MV-4-11 (cell line): ENCODE data around the gene GFRA4.

Experiments
- DNase-seq: peaks from one replicate; lab custom pipeline; 2025; lab: John Stamatoyannopoulos, UW

GFRA4 gene

DNA sequence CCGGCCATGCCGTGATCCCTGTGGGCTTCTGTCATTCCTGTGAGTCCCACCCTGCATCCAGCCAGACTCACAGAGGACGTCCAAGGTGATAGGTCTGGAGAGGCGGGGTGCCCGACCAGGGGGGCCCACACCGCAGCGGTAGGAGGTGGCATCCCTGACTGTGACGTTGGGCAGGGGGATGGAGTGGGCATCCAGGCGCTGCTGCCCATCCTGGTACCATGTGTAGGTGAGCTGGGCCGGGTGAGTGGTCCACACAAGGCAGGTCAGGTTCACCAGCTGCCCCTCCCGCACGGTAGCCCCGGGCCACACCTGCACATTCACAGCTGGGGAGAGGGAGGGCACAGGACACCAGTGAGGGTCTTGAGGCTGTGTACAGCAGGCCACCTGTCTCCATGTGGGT is 30.2 kb upstream of the GFRA4 start:
- no peak for DNase-seq

DNA sequence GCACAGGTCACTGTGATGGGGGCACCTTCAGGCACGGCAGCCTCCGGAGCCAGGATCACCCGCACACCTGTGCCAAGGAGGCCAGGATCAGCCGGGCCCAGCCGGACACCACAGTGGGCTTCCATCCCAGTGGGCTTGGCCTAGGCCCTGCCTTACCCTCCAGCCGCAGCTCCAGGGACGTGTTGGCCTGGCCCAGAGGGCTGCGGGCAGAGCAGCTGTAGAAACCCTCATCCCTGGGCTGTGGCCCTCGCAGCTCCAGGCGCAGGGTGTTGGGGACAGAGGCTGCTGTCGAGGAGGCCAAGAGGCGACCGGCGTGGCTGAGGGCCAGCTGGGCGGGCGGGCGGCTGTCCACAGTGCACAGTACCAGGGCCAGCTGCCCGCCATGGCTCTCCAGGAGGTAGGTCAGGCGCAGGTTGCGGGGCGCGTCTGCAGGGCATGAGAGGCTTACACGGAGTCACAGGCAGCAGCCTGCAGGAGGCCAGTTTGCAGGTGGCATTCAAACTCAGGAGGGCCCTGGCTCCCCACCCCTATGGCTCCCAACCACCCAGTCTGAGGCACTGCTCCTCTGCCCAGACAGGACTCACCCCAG is 29.6 kb upstream of the GFRA4 start:
- no peak for DNase-seq

DNA sequence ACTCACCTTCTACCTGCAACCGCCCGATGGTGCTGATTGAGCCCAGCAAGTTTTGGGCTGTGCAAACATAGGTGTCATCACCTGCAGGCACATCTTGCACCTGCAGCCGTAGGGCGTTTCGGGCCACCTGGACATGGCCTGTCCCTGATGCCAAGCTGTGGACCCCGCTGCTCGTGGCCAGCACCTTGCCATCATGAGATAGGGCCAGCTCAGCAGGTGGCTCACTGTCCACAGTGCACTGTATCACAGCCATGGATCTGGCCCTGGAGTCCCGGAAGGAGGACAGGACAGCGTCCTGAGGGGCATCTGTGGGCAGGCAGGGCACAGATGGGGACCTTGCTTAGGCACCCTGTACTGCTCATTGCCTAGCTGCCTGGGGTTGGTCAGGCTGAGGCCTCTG is 28.7 kb upstream of the GFRA4 start:
- no peak for DNase-seq

DNA sequence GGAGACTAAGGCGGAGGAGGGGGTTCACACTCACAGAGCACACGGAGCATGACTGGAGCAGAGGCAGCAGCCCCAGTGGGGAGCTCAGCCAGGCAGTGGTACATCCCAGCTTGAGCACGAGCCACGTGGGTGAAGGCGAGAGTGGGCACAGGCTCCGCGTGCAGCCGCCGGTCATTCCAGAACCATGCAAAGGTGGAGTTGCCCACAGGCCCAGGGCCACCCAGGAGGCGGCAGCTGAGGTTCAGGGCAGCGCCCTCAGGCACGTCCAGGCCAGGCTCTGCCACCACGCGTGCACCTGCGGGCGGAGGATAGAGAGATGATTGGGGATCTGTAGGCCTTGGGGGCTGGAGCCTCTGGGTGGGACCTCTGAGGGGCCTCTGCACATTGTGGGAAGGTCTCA is 28.1 kb upstream of the GFRA4 start:
- no peak for DNase-seq

DNA sequence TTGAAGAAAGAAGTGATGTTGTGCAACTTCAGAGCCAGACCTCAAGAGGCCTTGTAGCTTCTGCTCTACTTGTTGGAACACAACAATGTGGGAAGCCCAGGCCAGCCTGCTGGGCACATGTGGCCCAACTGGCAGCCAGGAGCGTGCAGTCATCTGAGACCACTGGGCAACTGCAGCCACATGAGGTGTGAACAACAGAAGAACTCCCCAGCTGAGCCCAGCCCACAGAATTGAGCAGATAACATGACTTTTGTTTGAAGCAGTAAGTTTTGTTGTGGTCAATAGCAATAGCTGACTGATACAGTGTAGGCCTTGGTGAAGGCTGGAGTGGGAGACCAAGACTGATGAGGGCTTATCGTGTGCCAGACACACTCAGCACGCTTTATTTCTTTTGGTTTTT is 27.2 kb upstream of the GFRA4 start:
- DNase-seq = peak; percentile 3

DNA sequence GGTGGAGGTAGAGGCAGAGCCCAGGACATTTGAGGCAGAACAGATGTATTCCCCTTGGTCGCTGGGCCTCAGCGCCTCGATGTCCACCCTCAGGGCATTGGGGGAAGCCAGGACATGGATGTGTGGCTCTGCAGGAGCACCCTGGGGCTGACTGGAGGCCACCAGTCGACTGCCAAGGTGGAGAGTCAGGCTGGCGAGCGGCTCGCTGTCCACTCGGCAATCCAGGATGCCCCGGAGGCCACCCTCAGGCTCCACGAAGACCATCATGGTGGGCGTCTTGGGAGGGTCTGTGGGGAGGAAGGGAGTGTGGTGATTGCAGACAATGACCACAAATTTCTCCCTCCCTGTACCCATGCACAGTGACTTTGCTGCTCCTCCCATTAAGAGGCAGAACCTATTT is 26.8 kb upstream of the GFRA4 start:
- DNase-seq = no peak

DNA sequence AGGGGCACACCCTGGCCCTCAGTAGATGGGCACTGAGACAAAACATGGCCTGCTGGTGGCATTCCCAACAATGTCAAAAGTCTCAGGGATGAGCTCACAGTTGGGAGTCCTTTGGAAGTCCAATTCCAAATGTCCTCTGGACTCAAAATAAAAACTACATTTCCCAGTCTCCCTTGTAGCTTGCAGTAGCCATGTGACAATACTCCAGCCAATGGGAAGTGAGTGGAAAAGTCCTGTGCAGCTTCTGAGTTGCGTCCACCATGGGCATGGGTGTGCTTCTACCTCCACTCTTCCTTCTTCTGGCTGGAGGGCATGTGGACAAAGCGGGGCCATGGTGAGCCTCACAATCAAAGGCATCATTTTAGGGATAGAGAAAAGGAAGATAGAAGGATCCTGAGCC is 24.5 kb upstream of the GFRA4 start:
- DNase-seq = peak; percentile 3

DNA sequence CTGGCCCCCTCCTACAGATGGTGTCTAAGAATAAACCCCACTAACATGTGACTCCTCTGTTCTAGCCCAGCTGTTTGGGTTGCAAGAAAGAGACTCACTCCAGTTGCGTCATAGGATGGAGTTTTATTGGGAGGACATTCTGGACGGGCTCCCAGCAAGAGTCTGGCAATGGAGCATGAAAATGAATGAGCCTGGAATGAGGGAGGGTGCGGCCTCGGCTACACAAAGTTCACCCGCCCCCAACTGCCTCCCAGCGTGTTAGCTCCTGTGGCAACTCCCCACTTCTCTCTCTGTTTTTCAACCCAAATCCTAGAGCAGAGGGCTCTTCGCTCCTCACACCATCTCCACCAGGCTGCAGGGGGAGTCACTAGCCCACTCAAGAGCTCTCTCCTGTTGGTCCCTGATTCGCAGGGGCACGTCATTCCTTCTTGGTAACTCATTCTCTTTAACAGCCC is 23.7 kb upstream of the GFRA4 start:
- peak; percentile 35 for DNase-seq

DNA sequence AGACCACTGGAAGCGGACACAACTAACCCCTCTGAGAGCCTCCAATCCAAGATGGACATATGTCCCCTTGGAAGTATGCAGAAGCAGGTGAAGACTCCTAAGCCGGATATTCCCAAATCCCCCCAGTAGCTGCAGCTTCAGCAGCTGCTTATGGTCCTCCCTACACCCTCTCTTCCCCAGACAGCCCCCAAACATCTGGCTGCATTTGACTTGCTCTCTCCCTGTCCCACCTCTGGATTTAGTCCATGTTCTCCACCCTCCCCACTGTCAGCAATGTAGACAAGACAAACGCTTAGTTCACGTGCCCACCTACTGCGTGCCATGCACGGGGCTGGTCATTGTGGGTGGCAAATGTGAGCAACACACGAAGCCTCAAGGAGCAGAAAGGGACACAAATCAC is 23.2 kb upstream of the GFRA4 start:
- DNase-seq = no peak

DNA sequence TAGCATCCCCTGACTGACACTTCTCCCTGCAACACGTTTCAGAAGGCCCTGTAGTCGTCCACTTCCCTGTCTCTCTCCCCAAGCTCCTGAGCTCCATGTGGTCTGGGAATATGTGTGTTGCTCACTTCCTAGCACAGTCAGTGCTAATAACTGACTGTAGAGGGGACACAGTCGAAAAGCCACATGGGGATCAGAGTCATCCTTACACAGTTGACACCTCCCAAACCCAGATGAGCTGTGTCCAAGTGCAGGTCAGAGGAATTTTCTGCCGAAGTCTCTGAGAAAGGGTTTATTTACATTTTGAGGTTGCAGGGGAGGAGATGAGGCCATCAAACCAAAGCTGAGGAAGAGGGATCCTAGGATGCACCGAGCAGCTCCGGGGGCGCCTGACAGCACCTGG is 22.1 kb upstream of the GFRA4 start:
- no peak for DNase-seq

DNA sequence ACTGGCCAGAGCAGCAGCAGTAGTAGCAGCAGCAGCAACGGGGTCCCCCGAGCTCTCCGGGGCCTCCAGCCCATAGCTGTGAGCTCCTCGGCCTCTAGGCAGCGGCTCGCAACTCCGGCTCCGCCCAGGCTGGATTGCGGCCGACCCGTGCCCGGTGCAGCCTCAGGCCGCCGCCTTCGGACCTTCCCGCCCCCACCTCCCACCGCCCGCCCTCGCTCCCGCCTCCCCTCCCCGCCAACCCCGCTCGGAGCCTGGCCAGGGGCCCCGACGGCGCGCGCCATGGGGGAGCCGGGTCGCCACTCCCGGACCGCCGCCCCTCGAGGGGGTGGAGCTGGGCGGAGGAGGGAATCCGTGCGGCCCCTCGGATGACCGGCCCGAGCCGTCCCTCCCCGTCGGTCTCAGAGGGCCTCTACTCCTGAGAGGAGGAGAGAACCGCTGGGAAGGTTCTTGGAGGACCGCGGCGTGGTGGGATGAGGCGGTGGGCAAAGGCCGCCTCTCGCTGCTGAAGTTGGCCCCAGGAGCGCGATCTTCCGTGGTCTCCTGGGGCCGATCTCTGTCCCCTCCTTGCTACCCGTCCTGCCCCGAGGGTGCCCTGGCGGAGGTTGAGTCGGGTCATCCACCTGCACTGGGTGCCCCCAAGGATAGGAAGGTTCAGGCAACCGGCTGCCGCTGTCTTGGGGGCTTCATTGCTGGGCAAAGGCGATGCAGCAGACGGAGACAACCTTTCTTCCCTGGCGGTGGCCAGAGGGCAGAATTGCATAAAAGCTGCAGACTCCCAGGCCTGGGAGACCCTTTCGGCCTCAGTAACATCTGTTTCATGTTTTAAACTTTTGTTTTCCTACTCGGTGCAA is 19.0 kb upstream of the GFRA4 start, which contains the start of gene ADAM33:
Gene ADAM33, minus strand, starts transcription at position 80 of the 851 bp plus-strand sequence. Its CDS starts 6 bp downstream, at position 74.
- DNase-seq = no peak

DNA sequence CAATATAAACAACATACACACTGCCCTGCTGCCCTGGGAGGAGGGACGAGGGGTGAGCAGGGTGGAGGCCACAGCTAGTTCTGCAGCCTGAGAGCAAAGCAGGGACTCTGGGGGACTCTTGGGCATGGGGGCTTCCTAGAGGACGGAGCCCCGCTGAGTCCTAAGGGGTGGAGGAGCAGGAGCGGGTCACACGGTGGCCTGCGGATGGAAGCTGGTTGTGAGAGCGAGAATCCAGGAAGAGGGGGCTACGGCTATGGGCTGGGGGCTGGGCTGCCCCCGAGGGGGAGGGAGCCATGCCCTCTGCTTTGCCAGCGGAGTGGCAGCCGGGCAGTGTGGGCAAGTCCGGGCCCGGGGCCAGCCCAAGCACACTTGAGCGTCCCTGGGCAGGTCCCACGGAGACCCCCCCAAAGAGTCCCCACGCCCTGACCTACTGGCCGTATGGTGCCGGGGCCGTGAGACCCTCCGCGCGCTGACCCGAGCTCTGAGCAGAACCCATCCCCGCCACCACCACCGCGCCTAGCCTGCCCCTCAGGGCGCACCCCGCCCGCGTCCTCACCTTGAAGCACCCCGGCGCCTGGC is 18.2 kb upstream of the GFRA4 start:
- no peak for DNase-seq

DNA sequence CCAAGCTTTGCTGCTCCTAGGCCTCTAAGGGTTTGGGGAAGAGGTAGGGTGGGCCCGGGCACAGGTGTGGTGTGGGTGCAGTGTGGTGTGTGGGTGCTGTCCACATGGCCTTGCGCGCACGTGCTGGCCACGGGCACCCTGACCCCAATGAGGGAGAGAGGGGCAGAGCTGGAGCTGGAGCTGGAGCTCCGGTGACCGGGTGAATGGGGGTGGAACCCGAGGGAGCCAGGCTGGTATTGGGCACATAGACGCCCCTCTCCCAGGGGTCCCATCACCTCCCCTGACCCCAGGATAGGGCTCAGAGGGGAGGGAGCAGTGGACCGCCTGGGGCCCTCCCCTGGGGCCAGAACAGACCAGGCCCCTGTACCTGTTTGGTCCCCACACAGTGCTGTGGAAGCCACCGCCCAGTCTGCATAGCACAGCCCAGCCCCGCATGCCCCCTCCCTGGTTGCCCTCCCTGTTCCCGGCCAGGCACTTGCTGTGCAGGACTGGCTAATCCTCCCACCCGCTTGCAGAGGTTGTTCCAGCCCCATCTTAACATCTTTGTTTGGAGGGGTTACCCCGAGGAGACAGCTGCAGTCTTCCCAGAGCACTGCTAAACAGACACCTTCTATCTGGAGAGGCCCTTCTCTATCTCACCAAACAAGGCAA is 17.6 kb upstream of the GFRA4 start:
- no peak for DNase-seq

DNA sequence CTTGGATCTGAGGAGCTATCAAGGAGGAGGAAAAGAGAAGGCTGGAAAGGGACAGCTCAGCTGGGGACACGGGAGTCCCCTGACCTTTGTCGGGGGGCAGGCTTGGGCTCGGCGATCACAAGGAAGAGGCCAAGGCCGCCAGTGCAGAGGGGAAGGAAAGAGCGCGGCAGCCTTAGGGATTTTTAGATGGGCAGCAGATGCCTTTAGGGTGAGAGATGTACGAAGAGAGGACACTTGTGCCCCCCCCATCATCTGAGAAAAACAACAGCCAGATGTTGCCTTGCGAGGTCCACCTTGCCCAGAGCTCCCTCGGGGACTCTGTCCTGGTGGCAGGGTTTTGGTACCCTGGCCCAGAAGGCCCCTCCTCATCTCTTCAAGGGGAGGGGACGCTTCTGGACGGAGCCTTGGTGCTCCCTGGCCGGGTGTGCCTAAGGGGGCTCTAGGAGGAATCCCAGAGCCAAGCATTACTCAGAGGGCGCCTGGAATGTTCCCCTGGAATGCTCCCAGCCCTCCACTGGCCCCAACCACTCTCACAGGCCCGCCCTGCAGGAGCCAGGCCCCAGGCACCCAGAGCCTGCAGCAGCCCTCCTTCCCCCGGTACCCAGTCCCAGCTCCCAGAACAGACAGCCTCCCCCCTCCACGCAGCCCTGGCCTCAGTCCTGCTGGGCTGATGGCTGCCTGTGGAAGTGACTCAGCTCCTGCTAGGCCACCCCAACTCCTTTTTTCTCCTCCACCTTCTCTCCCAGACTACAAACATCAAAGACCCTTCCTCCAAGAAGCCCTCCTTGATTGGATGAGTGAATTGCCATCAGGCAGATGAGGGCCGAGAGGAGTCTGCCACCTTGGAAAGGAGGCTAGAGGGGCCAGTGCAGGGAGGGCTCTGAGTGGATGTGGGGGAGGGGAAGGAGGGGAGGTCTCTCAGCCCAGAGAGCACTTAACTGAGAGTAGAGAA is 16.8 kb upstream of the GFRA4 start:
- DNase-seq = no peak

DNA sequence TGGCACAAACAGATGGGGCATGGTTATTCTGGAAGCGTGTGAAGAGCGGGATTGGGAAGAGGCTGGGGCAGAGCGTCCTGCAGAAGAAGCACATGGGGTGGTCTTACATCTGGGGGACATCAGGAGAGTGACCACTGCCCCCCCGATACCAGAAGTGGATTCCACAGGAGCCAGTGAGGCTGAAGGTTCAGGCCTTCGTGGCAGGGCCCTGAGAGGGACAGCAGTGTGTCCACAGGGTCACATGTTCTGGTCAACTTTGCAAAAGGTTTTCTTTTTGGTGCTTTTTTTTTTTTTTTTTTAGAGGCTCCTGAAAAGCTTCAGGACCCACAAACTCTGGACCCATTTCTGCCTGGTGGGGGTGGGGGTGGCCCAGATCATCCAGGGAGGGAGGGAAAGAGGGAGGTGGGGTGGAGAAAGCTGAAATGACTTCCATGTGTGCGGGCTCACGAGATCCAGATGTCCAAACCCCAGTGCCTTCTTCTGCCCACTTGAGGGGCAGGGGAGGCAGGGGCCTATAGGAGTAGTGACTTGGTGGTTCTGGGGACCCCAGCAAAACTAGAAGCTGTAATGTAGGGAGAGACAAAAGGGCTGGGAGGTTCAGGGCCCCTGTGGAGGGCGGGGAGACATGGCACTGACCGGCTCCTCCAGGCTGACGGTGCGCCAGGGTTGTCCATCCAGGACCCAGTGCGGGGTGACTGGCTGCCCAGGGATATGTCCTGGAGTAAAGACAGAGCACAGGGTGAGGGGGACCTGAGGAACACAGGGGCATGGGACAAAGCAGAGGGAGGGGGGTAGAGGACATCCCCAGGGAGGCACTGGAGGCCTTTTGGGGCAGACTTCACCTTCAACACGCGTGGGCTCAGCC is 15.9 kb upstream of the GFRA4 start:
- no peak for DNase-seq

DNA sequence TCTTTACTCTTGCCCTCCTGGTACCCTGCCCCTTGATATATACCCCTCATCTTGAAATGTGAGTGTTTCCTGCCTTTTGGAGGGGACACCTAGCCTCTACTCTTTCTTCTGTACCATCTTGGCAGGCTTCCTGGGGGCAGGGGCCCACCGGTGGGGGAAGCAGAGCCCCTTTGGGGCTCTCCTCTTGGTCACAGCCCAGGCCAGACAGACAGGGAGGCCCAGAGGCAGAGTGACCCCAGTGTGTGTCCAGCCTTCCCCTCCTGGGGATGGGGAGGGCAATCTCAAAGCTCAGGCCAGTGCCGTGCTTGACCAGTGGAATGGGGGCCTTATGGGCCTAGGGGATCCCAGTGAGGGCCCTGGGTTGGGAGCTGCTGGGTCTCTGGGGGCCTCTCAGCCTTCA is 15.0 kb upstream of the GFRA4 start:
- no peak for DNase-seq

DNA sequence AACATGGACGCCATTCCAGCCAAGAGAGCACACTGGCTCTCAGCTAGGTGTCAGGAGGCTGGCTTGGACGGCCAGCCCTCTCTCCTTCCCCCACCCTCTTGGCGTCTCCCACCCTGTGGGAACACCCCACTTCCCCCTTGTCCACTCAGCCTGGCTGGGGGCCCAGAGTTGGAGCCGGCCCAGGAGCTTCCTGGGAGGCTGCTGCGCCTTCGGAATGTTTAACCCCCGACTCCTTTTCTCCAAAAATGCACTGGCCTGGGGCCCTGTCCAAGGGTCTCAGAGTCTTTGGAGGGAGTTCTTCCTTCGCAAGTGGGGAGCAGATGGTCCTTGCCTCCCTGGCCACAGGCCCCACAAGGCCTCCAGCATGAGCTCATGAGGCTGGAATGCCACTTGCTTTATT is 14.5 kb upstream of the GFRA4 start:
- no peak for DNase-seq

DNA sequence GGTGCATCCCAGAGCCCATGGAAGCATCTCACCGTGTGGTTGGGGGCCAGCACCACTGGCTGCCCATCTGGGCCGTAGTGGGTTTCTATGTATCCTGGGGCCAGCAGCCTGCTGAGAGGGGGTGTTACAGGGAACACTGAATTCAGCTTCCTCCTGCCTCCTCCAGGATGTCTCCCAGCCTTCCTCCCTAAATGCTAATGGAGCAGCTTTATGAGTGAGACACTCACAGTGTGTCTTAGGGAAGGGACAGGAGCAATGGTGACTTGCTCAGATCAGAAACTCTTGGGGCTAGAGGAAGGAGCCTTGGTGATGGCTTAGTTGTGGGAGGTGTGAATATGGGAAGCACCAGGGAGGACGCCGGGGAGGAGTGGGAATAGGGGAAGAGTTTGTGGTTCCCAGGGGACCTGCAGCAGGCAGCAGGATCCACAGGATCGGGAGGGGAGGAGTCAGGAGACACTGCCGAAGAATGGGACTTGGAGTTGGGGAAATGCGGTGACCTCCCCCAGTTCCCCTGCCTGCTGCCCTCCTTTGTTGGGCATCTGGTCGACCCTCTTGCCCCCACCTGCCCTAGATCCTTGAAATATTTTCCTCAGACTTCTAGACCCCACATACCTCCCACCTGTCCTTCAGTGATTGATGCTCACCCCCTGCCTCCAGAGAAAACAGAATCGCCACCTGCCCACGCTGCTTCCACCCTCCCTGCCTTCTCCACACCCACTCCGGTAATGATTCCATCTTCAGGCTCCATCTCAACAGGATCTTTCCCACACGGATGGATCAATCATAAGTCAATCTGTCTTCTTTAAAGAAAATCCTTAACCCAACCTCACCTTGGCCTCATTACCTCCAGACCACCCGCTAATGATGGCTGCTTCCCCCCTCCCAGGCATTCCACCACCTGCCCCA is 12.0 kb upstream of the GFRA4 start:
- no peak for DNase-seq

DNA sequence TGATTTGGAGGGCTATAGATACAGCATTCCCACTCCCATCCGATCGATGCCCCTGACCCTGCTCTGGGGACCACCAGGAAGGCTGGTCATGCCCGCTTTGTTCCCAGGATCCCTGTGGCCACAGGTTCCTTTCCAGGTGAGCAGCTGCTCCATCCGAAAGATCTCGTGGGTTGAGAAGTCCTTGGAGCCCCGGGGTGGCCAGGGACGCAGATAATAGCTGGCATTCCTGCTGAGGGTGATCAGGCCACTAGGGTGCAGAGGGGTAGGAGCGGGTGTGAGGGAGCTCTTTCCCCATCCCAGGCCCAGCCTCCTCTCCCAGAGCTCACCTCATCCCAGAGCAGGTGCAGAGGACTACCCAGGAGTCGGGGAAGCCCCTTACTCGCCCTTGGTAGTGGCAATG is 11.2 kb upstream of the GFRA4 start:
- no peak for DNase-seq
